Type B pancreatic cell (in vitro differentiated cells): ENCODE results near the gene GPR162. TPM values are rescaled to one million over a fixed set of nuclear protein-coding genes. Genes with fewer than 3 reads are reported as not detected.
A peak's percentile ranks its signal among the peaks of the same experiment; 100 is the strongest.

Source experiments
- DNase-seq: peaks from one replicate; pipeline ENCODE4 v3.0.0; 2021; ENCODE audit warnings: mixed read lengths; ENCODE audit not compliant: unreplicated experiment; ENCODE audit errors: extremely low spot score
- H3K27ac Mint-ChIP-seq: 2 replicates; pipeline ENCODE4 v1.8.0; 2021; ENCODE audit warnings: mild to moderate bottlenecking, mixed read lengths
- H3K27me3 Mint-ChIP-seq: 2 replicates; pipeline ENCODE4 v1.8.0; 2021; ENCODE audit warnings: mixed read lengths
- H3K36me3 Mint-ChIP-seq: 2 replicates; pipeline ENCODE4 v1.8.0; 2021; ENCODE audit warnings: mixed read lengths
- H3K4me1 Mint-ChIP-seq: one replicate; pipeline ENCODE4 v1.8.0; 2021; ENCODE audit warnings: mixed read lengths; ENCODE audit not compliant: unreplicated experiment
- H3K4me3 Mint-ChIP-seq: 2 replicates; pipeline ENCODE4 v1.8.0; 2021; ENCODE audit warnings: mild to moderate bottlenecking, mixed read lengths
- H3K9me3 Mint-ChIP-seq: 2 replicates; pipeline ENCODE4 v1.8.0; 2021; ENCODE audit warnings: mixed read lengths
- CTCF ChIP-seq: fragments of 200-600 bp; sonication (generic); conservative IDR thresholded peaks from 2 replicates; pipeline ENCODE4 v1.5.0; 2021; ENCODE audit warnings: antibody characterized with exemption, mild to moderate bottlenecking
- total RNA-seq: library from RNA; stranded (reverse); gene quantifications from 2 replicates; pipeline ENCODE4 v1.2.1, GENCODE V29; 2021; ENCODE audit warnings: low replicate concordance

The GPR162 gene
- total RNA-seq, 1 donor from 2014 or later, result 17.8 TPM

GRCh38 chr12:6866163-6866919 lies 44.7 kb downstream of the GPR162 start:
- no peak for DNase-seq
- H3K4me1 Mint-ChIP-seq, result peaks cover 18% of the 10 kb centered on the region
- no peaks in the 10 kb centered on the region for H3K9me3 Mint-ChIP-seq
- peak overlapping the region; percentile 97 for H3K4me3 Mint-ChIP-seq
- no peak for TF ChIP-seq CTCF
- peak overlapping the region; percentile 96 for H3K27ac Mint-ChIP-seq
- H3K27me3 Mint-ChIP-seq, result no peaks in the 10 kb centered on the region
- H3K36me3 Mint-ChIP-seq, result peaks cover 46% of the 10 kb centered on the region

- no peaks in the 10 kb centered on the region for H3K27me3 Mint-ChIP-seq
- peaks cover 23% of the 10 kb centered on the region for H3K4me1 Mint-ChIP-seq
- peak overlapping the region; percentile 97 for H3K4me3 Mint-ChIP-seq
- H3K27ac Mint-ChIP-seq, result peak overlapping the region; percentile 96
- no peak for DNase-seq
- H3K36me3 Mint-ChIP-seq, result peaks cover 45% of the 10 kb centered on the region
- no peaks in the 10 kb centered on the region for H3K9me3 Mint-ChIP-seq
- TF ChIP-seq CTCF, result no peak
Measured at GRCh38 chr12:6866920-6867412, 45.3 kb downstream of the GPR162 start.

- peaks cover 27% of the 10 kb centered on the region for H3K4me1 Mint-ChIP-seq
- no peaks in the 10 kb centered on the region for H3K9me3 Mint-ChIP-seq
- H3K27ac Mint-ChIP-seq, result peak within 1 kb of the TSS; percentile 96
- DNase-seq, result peak; percentile 85
- no peaks in the 10 kb centered on the region for H3K27me3 Mint-ChIP-seq
- peak within 1 kb of the TSS; percentile 97 for H3K4me3 Mint-ChIP-seq
- peaks cover 40% of the 10 kb centered on the region for H3K36me3 Mint-ChIP-seq
- TF ChIP-seq CTCF, result no peak
Measured at GRCh38 chr12:6867413-6868210, 46.0 kb downstream of the GPR162 start, which contains the start of gene TPI1. Gene TPI1, plus strand, starts transcription at chr12:6867531. Its CDS starts 36 bp downstream, at chr12:6867567.

GRCh38 chr12:6868211-6869048 lies 46.8 kb downstream of the GPR162 start:
- Mint-ChIP-seq H3K9me3 (no peaks in the 10 kb centered on the region), H3K4me1 (peaks cover 27% of the 10 kb centered on the region), H3K36me3 (peaks cover 37% of the 10 kb centered on the region), H3K27me3 (no peaks in the 10 kb centered on the region), H3K27ac (peak overlapping the region; percentile 94), H3K4me3 (peak overlapping the region; percentile 97)
- DNase-seq, result no peak
- TF ChIP-seq CTCF, result no peak
